ENCODE measurements around the gene CIAO2B. TPM values are rescaled to one million over a fixed set of nuclear protein-coding genes. Genes with fewer than 3 reads are reported as not detected.
"Not testable (repeated sequence)": the region's sequence is repeated elsewhere in the genome, so short reads cannot be mapped to it uniquely, and the experiment has no call there.

CIAO2B gene
- polyA plus RNA-seq, 1 experiment, result 131 TPM

- Histone ChIP-seq H3K27me3 (ENCODE audit: control insufficient read depth, insufficient read depth, low read length) (no peaks in the 10 kb centered on the region), H3K27ac (ENCODE audit: low read depth, low read length) (peak overlapping the region; percentile 69), H3K9me3 (ENCODE audit: control insufficient read depth, insufficient read depth, low read length) (no peaks in the 10 kb centered on the region), H3K4me3 (ENCODE audit: low read depth, low read length) (no peak overlapping the region)
- POLR2A ChIA-PET, result interaction anchor here (1.1 kb wide), 1 partner anchor 35 kb away, joined by 4 read pairs; the partner anchor contains the start of gene CIAO2B
- no peak for TF ChIP-seq CTCF (IDR thresholded peaks at IDR 0.05; ENCODE audit: low read depth, low read length)
- no peak for DNase-seq (ENCODE audit: low read depth, low spot score)
- CTCF ChIA-PET, result interaction anchor here (1.1 to 5.6 kb wide), 2 partner anchors 28 to 256 kb away, joined by 4 to 77 read pairs; partner anchors contain the start of gene RRAD
These were observed 35.3 kb downstream of the CIAO2B start for GRCh38 chr16:66898933-66899309.

- ChIA-PET POLR2A (interaction anchor here (1.1 kb wide), 1 partner anchor 36 kb away, joined by 4 read pairs; the partner anchor contains the start of gene CIAO2B), CTCF (interaction anchor here (0.7 to 5.6 kb wide), 3 partner anchors 29 to 257 kb away, joined by 3 to 77 read pairs (median 4); partner anchors contain the start of gene RRAD)
- no peaks in the 10 kb centered on the region for H3K9me3 ChIP-seq (ENCODE audit: control insufficient read depth, insufficient read depth, low read length)
- no peak overlapping the region for H3K27ac ChIP-seq (ENCODE audit: low read depth, low read length)
- no peak overlapping the region for H3K4me3 ChIP-seq (ENCODE audit: low read depth, low read length)
- no peak for DNase-seq (ENCODE audit: low read depth, low spot score)
- TF ChIP-seq CTCF (IDR thresholded peaks at IDR 0.05; ENCODE audit: low read depth, low read length), result no peak
- no peaks in the 10 kb centered on the region for H3K27me3 ChIP-seq (ENCODE audit: control insufficient read depth, insufficient read depth, low read length)
These were observed 36.0 kb downstream of the CIAO2B start for GRCh38 chr16:66898207-66898606.

- POLR2A ChIA-PET; H3K27me3 ChIP-seq (ENCODE audit: control insufficient read depth, insufficient read depth, low read length); H3K4me3 ChIP-seq (ENCODE audit: low read depth, low read length); DNase-seq (ENCODE audit: low read depth, low spot score); H3K27ac ChIP-seq (ENCODE audit: low read depth, low read length); H3K9me3 ChIP-seq (ENCODE audit: control insufficient read depth, insufficient read depth, low read length): not testable (repeated sequence)
- CTCF ChIA-PET, result interaction anchor here (0.7 to 5.6 kb wide), 6 partner anchors 10 to 146 kb away, joined by 3 to 77 read pairs (median 6); partner anchors contain the start of genes CES3, DYNC1LI2 and RRAD
These were observed 37.5 kb downstream of the CIAO2B start for GRCh38 chr16:66896682-66897081.

DNA sequence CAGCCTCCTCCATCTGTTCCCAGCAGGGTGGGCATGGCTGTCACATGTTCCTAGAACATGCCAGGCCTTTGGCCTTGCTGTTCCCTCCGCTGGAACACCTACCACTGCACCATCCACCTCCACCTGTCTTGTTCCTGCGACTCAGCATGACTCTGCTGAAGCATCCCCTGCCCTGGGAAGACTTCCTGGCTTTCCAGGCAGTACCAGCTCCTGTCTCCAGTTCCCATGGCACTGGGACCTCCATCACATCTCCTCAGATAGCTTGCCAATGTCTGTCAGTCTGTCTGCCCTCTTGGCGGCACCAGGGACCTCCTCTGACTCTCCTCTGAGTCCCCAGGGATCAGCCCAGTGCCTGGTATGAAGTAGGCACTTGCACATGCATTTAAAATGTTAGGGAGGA, 38.2 kb downstream of the CIAO2B start:
- ChIA-PET POLR2A (interaction anchor here (1.8 kb wide), 1 partner anchor 38 kb away, joined by 4 read pairs; no protein-coding TSS in a partner anchor), CTCF (interaction anchor here (0.8 to 5.6 kb wide), 19 partner anchors 9 to 259 kb away, joined by 3 to 77 read pairs (median 6); partner anchors contain the start of genes CDH16, CES3 and RRAD)
- H3K9me3 ChIP-seq (ENCODE audit: control insufficient read depth, insufficient read depth, low read length), result no peaks in the 10 kb centered on the region
- H3K27ac ChIP-seq (ENCODE audit: low read depth, low read length), result no peak overlapping the region
- H3K27me3 ChIP-seq (ENCODE audit: control insufficient read depth, insufficient read depth, low read length), result no peaks in the 10 kb centered on the region
- no peak overlapping the region for H3K4me3 ChIP-seq (ENCODE audit: low read depth, low read length)
- DNase-seq (ENCODE audit: low read depth, low spot score), result no peak
- TF ChIP-seq CTCF (IDR thresholded peaks at IDR 0.05; ENCODE audit: low read depth, low read length), result no peak

GRCh38 chr16:66895689-66895979, 38.6 kb downstream of the CIAO2B start:
- no peak for TF ChIP-seq CTCF (IDR thresholded peaks at IDR 0.05; ENCODE audit: low read depth, low read length)
- no peak for DNase-seq (ENCODE audit: low read depth, low spot score)
- no peaks in the 10 kb centered on the region for H3K27me3 ChIP-seq (ENCODE audit: control insufficient read depth, insufficient read depth, low read length)
- POLR2A ChIA-PET, result interaction anchor here (1.0 to 1.8 kb wide), 2 partner anchors 31 to 38 kb away, joined by 3 to 4 read pairs; no protein-coding TSS in a partner anchor
- no peak overlapping the region for H3K4me3 ChIP-seq (ENCODE audit: low read depth, low read length)
- CTCF ChIA-PET, result interaction anchor here (0.6 to 5.6 kb wide), 25 partner anchors 9 to 260 kb away, joined by 3 to 77 read pairs (median 5); partner anchors contain the start of genes CDH16, CES3 and RRAD
- H3K9me3 ChIP-seq (ENCODE audit: control insufficient read depth, insufficient read depth, low read length), result no peaks in the 10 kb centered on the region
- H3K27ac ChIP-seq (ENCODE audit: low read depth, low read length), result no peak overlapping the region
